Measurements from ENCODE around the gene MRPS6. TPM values are rescaled to one million over a fixed set of nuclear protein-coding genes. Genes with fewer than 3 reads are reported as not detected.

MRPS6 gene
- total RNA-seq, 1 experiment from 2014 or later = 109 TPM

DNA sequence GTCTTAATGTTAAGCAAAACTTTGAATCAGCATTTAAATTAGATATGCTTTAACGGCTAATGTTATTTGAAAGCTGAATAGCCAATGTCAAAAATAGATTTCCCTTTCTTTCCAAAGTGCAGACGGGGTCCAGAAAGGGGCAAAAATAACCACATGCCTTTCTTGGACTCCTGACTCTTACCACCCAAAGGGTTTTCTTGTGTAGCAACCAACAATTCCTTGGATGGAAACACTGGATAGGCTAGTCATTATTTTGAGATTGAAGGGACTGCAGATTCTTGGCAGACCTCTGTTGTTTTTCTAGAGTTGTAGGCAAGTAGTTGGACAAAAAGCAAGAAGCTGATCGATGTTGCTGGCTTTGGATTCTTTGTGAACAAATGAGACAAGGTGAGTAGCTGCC lies 107.0 kb downstream of the MRPS6 start:
- CTCF ChIA-PET = no interaction called here
- DNase-seq (ENCODE audit: low read depth, low spot score) = no peak
- no TSS peak for BruUV-seq (replicated peaks)

DNA sequence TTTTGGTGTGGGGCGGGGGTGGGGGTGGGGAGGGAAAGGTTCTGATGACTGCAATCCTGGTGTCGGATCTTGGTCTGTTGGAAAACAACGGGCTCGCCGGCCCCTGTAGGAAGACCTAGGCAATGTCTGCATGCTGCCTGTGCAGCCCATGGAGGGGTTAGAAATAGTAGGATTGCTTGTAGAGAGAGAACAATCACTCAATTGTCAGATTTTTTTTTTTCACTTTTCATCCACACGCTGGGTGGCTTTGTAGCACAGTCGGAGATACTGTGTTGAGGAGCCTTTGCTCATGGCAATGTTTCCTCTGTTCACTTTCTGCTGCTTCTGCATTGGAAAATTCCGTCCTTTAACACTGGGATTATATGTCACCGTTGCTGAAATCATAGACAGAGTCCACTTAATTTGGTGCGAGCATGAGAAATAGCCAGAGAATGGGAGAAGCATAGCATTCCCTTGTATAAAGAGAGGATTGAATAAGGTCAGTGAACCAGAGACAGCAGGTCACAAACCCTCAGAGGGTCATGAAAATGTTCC lies 107.5 kb downstream of the MRPS6 start:
- Histone ChIP-seq H3K4me3 (ENCODE audit: low read depth in 2 of 2, low read length in 2 of 2) (no peak overlapping the region), H3K27me3 (ENCODE audit: control insufficient read depth, insufficient read depth, low read length) (no peaks in the 10 kb centered on the region), H3K9me3 (ENCODE audit: control insufficient read depth, insufficient read depth, low read depth, low read length) (no peaks in the 10 kb centered on the region), H3K36me3 (ENCODE audit: control insufficient read depth, insufficient read depth, low read length) (no peaks in the 10 kb centered on the region), H3K27ac (ENCODE audit: low read length) (no peak overlapping the region), H3K4me1 (ENCODE audit: control insufficient read depth, insufficient read depth, low read length) (no peaks in the 10 kb centered on the region)
- DNase-seq (ENCODE audit: low read depth, low spot score) (no peak), ATAC-seq (no peak)
- intact Hi-C loops (cut with micrococcal nuclease; ENCODE audit: unreplicated experiment) = no loop called here
- in situ Hi-C loops (cut with HindIII; ENCODE audit: low pct_unique_long_range_greater_than_20kb, low sequenced_read_pairs) = no loop called here
- ChIA-PET CTCF (no interaction called here), POLR2A (no interaction called here)
- TF ChIP-seq TCF7L2 (IDR thresholded peaks at IDR 0.05; ENCODE audit: low read depth, low read length) (no peak), CTCF (IDR thresholded peaks at IDR 0.05) (no peak), SIN3A (IDR thresholded peaks at IDR 0.05; ENCODE audit: borderline replicate concordance, insufficient read depth, low read depth, low read length) (no peak), POLR2AphosphoS5 (IDR thresholded peaks at IDR 0.05; ENCODE audit: low read depth, low read length) (no peak)
- TF ChIP-seq, protein P1, sequence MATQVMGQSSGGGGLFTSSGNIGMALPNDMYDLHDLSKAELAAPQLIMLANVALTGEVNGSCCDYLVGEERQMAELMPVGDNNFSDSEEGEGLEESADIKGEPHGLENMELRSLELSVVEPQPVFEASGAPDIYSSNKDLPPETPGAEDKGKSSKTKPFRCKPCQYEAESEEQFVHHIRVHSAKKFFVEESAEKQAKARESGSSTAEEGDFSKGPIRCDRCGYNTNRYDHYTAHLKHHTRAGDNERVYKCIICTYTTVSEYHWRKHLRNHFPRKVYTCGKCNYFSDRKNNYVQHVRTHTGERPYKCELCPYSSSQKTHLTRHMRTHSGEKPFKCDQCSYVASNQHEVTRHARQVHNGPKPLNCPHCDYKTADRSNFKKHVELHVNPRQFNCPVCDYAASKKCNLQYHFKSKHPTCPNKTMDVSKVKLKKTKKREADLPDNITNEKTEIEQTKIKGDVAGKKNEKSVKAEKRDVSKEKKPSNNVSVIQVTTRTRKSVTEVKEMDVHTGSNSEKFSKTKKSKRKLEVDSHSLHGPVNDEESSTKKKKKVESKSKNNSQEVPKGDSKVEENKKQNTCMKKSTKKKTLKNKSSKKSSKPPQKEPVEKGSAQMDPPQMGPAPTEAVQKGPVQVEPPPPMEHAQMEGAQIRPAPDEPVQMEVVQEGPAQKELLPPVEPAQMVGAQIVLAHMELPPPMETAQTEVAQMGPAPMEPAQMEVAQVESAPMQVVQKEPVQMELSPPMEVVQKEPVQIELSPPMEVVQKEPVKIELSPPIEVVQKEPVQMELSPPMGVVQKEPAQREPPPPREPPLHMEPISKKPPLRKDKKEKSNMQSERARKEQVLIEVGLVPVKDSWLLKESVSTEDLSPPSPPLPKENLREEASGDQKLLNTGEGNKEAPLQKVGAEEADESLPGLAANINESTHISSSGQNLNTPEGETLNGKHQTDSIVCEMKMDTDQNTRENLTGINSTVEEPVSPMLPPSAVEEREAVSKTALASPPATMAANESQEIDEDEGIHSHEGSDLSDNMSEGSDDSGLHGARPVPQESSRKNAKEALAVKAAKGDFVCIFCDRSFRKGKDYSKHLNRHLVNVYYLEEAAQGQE (IDR thresholded peaks at IDR 0.05; ENCODE audit: insufficient read depth in 1 of 2, low read depth in 2 of 2, low read length in 1 of 2) = no peak
- BruUV-seq (replicated peaks) = no TSS peak

More for the DNA sequence above, 107.0 kb downstream of the MRPS6 start:
- in situ Hi-C loops (cut with HindIII; ENCODE audit: low pct_unique_long_range_greater_than_20kb, low sequenced_read_pairs) (no loop called here), intact Hi-C loops (cut with micrococcal nuclease; ENCODE audit: unreplicated experiment) (no loop called here)
- no peak overlapping the region for H3K4me3 ChIP-seq (ENCODE audit: low read depth in 2 of 2, low read length in 2 of 2)
- TF ChIP-seq, protein P1 (IDR thresholded peaks at IDR 0.05; ENCODE audit: insufficient read depth in 1 of 2, low read depth in 2 of 2, low read length in 1 of 2) = no peak
- TF ChIP-seq TCF7L2 (IDR thresholded peaks at IDR 0.05; ENCODE audit: low read depth, low read length) (no peak), SIN3A (IDR thresholded peaks at IDR 0.05; ENCODE audit: borderline replicate concordance, insufficient read depth, low read depth, low read length) (no peak), POLR2AphosphoS5 (IDR thresholded peaks at IDR 0.05; ENCODE audit: low read depth, low read length) (no peak), CTCF (IDR thresholded peaks at IDR 0.05) (no peak)
- no peak for ATAC-seq
- H3K27me3 ChIP-seq (ENCODE audit: control insufficient read depth, insufficient read depth, low read length) = no peaks in the 10 kb centered on the region
- no peak overlapping the region for H3K27ac ChIP-seq (ENCODE audit: low read length)
- POLR2A ChIA-PET = no interaction called here
- H3K36me3 ChIP-seq (ENCODE audit: control insufficient read depth, insufficient read depth, low read length) = no peaks in the 10 kb centered on the region
- H3K4me1 ChIP-seq (ENCODE audit: control insufficient read depth, insufficient read depth, low read length) = no peaks in the 10 kb centered on the region
- no peaks in the 10 kb centered on the region for H3K9me3 ChIP-seq (ENCODE audit: control insufficient read depth, insufficient read depth, low read depth, low read length)
